NCI-H82 (cell line): ENCODE measurements around the gene C1QTNF1.

Source experiments
- DNase-seq: peaks from one replicate; lab custom pipeline; 2025; lab: John Stamatoyannopoulos, UW

Gene C1QTNF1

DNA sequence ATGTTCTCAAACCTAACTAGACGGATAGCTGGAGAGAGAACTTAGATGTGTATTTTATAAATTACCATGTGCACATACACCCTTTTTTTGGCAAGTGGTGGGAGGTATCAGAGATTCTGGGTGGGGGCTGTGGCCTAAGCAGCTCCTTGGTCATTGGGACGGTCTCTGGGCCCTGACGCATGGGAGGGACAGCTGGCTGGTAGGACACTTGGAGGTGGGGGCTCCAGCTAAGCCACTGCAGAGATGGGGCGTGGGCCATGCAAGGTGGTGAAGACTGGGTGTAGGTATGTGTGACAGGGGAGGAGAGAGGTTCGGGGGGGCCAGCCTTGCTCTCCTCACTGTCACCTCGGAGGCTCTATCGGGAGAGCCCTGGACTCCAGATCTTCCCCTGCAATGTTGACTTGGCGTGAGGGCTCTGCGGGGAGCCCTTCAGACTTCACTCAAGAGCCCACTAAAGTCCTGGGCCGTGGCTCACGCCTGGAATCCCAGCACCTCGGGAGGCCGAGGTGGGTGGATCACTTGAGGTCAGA is 17.1 kb downstream of the C1QTNF1 start:
- DNase-seq, result no peak

DNA sequence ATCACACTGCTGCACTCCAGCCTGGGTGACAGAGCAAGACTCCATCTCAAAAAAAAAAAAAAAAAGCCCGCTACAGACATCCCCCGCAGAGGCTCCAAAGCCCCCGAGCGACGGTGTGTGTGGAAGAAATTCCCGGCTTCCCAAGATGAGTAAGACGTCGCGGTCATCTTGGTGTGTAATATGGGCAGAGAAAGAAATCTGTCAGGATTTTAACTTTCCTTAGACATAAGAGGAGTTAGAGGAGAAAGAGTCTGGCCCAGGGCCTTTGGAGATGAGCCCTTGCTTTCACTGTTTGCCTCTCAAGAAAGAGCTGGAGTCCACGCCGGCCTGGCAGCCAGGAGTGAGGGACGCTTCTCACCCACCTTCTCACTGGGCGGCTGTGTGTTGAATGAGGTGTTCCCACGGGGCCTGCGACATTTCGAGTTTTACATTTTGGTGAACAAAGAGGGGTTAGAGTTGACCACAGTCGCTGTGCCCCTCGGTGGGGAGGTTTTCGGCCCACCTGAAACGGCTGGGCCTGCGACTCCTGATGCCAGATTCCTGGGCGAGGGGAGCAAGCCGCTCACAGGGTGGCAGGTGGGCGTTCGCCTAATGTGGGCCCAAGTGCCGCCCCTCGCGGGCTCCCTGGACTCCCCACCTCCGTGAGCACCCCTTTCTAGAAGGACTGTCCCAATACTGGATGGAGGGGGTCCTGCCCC is 17.9 kb downstream of the C1QTNF1 start:
- no peak for DNase-seq

DNA sequence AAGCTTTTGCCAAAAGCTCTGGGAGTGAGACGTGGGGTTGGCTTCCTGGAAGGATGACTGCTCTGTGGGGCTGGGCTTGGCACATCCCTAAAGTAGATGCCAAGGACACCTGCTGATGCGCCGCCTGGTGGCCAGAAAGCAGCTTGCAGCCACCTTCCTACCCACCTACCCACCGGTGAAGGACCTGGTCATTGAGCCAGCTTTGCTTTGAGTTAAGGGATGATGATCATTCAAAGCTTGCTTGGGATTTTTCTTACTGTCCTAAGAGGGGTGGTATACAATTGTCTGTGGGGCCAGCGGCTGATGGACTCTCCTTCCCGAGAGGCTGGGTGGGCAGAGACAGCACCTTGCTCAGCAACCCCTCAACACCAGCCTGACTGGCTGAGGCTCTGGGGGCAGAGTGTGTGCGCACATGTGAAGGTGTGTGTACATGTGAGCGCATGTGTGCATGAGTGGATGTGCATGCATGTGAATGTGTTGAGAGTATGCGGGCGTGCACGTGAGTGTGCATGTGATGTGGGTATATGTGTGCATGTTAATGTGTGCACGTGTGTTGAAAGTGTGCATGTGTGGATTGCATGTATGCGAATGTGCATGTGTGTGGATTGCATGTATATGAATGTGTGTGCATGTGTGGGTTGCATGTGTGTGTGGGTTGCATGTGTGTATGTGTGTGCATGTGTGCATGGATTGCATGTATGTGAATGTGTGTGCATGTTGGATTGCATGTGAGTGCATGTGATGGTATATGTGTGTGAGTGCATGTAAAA is 18.6 kb downstream of the C1QTNF1 start:
- DNase-seq, result peak; percentile 76

DNA sequence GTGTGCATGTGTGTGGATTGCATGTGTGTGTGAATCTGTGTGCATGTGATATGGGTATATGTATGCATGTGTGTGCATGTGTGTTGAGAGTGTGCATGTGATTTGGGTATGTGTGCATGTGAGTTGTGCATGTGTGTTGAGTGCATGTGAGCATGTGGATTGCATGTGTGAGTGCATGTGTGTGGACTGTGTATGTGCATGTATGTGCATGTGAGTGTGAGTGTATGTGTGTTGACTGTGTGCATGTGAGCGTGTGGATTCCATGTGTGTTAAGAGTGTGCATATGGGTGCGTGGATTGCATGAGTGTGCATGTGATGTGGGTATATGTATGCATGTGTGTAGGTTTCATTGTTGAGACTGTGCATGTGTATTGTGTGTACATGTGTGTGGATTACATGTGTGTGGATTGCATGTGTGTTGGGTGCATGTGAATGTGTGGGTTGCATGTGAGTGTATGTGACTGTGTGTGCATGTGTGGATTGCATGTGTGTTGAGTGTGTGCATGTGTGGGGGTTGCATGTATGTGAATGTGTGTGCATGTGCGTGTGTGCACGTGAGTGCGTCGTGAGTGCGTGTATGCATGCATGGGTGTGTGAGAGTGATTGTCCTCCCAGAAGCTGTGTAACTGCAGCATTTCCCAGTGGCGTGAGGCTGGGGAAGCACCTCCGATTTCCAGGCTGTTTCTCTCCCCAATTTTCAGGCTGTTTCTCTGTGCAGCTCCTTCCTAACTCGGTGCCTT is 19.4 kb downstream of the C1QTNF1 start:
- DNase-seq, result no peak

DNA sequence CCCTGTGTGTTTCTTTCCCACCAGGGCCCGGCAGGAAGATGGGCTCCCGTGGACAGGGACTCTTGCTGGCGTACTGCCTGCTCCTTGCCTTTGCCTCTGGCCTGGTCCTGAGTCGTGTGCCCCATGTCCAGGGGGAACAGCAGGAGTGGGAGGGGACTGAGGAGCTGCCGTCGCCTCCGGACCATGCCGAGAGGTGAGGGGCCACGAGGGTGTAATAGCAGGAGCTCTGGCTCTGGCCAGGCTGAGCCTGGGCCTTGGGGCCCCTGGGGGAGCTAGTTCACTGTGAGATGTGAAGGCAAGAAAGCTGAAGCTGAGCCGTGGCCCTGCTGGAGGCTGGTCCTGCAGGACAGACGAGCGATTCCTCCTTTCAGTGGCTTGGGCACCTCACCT is 20.0 kb downstream of the C1QTNF1 start:
- DNase-seq, result no peak

DNA sequence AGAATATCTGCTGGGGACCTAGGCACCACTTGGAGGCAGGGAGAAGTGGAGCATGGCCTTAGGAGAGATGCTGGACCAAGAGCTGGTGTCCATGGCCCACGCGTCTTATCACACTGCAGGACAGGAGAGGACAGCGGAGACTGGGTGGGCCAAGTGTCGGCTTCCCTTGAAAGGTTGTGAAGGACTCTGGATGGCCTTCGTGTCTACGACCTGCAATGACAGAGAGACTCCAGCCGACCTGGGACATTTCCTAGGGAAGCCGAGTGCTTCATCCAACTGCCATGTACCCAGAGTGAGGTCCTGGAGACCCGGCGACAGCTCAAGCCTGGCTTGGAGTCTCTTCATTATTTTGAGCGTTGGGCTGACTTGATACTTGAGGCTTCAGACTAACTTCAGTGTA is 20.5 kb downstream of the C1QTNF1 start:
- DNase-seq, result no peak

DNA sequence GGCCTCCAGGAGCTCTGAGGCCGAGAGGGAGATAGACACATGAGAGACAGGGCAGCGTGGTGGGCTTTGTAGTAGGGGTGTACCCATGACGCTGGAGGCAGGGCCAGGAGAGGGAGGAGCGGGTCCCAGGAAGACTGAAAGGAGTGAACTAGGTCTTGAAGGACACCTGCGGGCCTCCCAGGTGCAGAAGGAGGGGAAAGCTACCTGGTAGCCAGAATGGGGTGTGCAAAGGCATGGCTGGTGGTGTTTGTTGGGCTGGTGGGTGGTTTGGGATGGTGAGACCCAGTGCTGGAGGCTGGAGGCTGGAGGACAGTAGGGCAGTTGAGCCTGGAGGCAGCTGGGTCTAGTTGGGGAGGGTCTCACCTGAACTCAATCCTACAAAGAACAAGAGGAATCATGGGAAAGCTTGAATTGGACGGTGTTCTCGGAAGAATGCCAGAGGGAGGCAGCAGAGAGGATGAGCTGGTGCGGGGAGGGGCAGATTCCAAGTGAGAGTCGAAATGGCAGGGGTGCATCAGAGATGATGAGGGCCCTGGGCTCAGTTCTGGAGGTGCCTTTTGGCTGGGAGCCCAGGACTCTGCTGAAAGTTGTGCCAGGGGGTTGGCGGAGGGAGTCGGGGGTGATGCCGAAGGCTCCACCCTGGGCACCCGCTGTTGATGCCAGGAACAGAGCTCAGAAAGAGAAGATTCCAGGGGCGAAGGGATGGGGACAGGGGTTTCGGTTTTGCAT is 21.2 kb downstream of the C1QTNF1 start:
- no peak for DNase-seq

DNA sequence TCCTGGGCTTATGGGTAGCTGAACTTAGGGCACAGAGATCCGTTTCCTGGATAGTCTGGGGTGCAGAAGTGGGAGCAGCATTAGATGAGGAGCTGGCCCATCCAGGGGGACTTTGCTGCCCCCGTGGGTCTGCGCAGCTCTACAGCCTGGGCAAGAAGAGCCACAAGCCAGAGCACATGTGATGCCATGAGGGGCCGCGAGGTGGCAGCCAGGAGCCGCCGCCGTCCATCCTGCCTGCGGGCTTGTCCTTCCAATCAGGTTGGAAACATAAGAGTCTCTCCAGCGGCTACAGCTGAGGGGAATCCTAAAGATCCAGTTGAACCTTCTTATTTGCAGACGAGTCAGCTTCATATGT is 21.9 kb downstream of the C1QTNF1 start:
- peak; percentile 83 for DNase-seq

DNA sequence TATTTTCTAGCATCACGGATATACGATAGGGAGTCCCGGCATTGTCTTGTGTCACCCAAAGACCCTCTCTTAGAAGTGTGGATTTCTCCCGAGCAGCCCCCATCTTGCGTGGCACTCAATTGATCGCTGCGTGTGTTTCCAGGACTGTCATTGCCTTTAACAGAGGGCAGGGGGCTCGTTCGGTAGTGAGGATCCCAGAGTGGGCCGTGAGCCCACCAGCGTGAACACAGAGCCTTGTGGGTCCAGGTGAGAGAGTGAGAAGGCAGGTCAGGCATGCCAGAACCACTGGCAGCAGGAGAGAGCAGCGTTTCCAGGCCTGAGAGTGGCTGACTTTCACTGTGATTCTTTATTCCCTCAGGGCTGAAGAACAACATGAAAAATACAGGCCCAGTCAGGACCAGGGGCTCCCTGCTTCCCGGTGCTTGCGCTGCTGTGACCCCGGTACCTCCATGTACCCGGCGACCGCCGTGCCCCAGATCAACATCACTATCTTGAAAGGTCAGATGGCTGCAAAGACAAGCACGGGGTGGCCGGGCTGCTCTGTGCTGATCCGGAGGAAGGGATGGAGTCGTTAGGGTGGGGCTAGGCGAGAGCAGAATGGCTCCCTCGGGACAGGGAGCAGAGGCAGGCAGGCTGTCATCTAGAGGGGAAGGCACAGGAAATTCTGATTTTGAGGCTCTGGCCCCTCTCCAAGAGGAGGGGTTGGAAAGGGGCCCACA is 22.4 kb downstream of the C1QTNF1 start:
- DNase-seq, result no peak

DNA sequence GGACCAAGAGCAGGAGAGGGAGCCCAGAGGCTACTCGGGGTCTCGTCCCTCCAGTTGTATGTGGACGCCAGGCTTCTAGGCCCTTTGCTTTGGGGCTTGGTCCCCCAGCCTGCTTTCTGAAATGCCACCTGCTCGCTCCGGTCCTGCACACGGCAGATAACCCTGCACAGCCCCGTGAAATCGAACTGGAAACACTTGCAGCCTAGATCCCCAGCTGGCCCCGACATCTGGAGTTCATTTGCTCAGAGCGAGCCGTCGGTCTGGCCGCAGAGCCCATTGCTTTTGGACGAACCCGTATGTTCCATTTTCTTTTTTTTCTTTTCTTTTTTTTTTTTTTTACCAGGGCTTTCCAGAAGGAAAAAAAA is 22.9 kb downstream of the C1QTNF1 start:
- no peak for DNase-seq

DNA sequence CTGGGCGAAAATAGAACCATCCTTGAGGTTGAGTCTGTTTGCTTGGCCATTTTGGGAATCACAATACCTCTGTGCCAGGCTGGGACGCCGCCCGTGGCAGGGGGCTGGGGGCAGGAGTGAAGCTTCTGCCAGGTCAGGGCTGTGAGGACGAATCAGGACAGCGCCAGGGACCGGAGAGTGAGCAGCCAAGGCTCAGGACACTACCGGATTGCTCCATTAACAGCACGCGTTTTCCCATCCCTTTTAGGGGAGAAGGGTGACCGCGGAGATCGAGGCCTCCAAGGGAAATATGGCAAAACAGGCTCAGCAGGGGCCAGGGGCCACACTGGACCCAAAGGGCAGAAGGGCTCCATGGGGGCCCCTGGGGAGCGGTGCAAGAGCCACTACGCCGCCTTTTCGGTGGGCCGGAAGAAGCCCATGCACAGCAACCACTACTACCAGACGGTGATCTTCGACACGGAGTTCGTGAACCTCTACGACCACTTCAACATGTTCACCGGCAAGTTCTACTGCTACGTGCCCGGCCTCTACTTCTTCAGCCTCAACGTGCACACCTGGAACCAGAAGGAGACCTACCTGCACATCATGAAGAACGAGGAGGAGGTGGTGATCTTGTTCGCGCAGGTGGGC is 23.4 kb downstream of the C1QTNF1 start:
- no peak for DNase-seq

DNA sequence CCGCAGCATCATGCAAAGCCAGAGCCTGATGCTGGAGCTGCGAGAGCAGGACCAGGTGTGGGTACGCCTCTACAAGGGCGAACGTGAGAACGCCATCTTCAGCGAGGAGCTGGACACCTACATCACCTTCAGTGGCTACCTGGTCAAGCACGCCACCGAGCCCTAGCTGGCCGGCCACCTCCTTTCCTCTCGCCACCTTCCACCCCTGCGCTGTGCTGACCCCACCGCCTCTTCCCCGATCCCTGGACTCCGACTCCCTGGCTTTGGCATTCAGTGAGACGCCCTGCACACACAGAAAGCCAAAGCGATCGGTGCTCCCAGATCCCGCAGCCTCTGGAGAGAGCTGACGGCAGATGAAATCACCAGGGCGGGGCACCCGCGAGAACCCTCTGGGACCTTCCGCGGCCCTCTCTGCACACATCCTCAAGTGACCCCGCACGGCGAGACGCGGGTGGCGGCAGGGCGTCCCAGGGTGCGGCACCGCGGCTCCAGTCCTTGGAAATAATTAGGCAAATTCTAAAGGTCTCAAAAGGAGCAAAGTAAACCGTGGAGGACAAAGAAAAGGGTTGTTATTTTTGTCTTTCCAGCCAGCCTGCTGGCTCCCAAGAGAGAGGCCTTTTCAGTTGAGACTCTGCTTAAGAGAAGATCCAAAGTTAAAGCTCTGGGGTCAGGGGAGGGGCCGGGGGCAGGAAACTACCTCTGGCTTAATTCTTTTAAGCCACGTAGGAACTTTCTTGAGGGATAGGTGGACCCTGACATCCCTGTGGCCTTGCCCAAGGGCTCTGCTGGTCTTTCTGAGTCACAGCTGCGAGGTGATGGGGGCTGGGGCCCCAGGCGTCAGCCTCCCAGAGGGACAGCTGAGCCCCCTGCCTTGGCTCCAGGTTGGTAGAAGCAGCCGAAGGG is 24.2 kb downstream of the C1QTNF1 start:
- DNase-seq, result no peak

DNA sequence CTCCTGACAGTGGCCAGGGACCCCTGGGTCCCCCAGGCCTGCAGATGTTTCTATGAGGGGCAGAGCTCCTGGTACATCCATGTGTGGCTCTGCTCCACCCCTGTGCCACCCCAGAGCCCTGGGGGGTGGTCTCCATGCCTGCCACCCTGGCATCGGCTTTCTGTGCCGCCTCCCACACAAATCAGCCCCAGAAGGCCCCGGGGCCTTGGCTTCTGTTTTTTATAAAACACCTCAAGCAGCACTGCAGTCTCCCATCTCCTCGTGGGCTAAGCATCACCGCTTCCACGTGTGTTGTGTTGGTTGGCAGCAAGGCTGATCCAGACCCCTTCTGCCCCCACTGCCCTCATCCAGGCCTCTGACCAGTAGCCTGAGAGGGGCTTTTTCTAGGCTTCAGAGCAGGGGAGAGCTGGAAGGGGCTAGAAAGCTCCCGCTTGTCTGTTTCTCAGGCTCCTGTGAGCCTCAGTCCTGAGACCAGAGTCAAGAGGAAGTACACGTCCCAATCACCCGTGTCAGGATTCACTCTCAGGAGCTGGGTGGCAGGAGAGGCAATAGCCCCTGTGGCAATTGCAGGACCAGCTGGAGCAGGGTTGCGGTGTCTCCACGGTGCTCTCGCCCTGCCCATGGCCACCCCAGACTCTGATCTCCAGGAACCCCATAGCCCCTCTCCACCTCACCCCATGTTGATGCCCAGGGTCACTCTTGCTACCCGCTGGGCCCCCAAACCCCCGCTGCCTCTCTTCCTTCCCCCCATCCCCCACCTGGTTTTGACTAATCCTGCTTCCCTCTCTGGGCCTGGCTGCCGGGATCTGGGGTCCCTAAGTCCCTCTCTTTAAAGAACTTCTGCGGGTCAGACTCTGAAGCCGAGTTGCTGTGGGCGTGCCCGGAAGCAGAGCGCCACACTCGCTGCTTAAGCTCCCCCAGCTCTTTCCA is 25.1 kb downstream of the C1QTNF1 start:
- DNase-seq, result no peak

DNA sequence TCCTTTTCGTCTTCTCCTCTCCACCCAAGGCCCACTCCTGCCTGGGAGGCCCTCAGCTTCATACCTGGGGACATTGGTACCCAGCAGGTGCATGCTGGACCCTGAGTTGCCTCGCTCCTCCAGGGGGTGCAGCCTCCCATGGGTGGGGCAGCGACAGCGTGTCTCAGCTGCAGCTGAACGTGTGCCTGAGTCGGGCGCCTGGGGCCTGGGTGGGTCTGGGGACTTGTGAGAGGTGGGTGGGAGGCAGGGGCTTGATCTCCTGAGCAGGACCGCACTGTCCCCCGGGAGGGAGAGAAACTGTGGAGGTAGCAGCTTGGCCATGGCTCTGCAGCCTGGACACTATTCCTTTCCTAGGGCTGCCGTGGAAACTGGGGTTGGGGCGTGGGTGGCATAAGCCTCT is 25.9 kb downstream of the C1QTNF1 start:
- no peak for DNase-seq

DNA sequence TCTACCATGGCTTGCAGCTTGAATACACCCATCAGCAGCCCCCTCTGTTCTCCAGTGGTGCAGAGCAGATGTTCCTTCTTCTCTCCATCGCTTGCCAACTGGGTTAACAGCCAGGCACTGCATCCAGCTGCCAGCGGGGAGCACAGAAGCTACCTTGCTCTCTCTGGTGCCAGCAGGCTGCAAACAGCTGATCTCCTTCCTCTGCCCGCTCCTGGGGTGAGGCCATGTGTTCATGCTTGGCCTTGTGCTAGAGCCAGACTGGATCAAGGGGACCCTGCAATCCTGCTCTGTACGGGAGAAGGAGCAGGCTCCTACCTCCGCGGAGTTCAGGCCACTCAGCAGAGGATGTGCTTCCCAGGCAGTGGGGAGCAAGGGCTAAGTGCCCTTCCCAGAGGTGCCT is 26.6 kb downstream of the C1QTNF1 start:
- DNase-seq, result no peak

DNA sequence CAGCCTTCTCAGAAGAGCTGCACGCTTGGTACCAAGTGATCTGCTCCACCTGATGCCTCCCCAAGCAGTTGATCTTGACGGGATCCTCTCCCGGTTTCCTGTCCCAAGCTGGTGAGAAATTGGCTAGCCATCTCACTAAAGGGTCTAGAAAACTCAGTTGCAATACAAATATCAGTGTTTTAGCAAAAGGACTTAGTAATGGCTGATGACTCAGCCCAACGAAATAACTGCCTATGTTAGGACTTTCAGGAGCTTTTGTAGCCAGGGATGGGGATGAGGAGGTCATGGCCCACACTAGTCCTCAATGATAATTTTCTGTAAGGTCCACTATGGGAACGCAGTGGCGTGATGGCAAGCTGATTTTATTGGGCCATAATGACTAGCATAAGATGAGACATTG is 27.3 kb downstream of the C1QTNF1 start:
- no peak for DNase-seq

DNA sequence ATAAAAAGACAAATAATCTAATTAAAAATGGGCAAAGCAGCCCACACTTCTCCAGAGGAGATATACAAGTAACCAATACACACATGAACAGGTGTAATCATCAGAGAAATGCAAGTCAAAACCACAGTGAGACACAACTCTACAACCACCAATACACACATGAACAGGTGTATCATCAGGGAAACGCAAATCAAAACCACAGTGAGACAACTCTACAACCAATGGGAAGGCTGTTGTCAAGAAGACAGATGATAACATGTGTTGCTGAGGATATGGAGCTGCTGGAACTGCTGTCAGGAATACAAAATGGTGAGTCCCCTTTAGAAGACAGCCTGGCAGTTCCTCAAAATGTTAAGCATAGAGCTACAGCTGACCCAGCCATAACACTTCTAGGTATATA is 28.2 kb downstream of the C1QTNF1 start:
- no peak for DNase-seq

DNA sequence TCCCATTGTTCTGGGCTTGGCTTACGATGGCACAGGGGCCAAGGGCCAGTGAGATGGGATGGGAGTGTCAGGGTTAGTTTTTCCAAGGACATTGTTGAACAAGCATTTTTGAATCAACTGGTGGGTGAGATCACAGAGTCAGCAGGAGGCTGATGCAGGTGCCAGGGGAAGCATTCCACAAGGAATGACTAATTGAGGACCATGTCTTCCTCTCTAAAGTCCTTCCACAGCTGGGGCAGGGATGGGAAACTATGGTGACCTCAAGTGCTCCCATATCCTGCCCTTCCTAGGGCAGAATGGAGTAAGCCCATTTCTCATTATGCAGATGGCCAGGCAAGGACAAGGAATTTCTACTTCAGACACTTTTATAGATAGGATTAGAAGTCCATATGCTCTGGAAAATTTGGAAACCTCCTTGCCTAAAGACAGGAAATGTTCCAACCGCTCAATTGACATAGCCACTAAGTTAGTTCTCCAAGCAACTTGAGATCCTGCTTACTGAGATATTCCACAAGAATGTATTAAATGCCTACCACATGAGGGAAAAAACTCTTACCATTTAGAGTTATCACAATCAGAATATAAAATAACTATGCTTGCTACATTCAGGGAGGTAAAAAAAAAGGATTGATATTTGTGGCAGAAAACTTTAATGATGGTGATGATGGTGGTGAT is 29.4 kb downstream of the C1QTNF1 start:
- peak; percentile 27 for DNase-seq
